Measurements from ENCODE around the gene STAC3.

STAC3 gene

DNA sequence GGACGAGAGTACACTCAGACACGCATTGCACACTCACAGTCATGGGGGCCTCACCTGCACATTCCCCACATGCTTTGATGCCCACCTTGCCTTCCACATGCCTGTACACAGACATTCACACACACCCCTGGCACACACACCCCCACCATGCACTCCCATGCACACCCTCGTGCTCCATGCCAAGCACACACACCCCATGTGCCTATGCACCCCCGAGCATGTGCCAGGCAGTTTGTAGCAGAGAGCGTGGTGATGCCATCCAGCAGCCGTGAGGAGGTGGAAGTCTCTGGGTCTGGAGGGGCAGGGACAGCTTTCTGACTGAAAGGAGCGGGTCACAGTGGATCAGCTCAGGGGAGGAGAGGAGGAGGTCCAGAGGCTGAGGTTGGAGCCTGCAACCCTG lies 45.1 kb downstream of the STAC3 start:
- no peak overlapping the region for H3K4me3 ChIP-seq (ENCODE audit: low read length)
- TF ChIP-seq, protein P1, sequence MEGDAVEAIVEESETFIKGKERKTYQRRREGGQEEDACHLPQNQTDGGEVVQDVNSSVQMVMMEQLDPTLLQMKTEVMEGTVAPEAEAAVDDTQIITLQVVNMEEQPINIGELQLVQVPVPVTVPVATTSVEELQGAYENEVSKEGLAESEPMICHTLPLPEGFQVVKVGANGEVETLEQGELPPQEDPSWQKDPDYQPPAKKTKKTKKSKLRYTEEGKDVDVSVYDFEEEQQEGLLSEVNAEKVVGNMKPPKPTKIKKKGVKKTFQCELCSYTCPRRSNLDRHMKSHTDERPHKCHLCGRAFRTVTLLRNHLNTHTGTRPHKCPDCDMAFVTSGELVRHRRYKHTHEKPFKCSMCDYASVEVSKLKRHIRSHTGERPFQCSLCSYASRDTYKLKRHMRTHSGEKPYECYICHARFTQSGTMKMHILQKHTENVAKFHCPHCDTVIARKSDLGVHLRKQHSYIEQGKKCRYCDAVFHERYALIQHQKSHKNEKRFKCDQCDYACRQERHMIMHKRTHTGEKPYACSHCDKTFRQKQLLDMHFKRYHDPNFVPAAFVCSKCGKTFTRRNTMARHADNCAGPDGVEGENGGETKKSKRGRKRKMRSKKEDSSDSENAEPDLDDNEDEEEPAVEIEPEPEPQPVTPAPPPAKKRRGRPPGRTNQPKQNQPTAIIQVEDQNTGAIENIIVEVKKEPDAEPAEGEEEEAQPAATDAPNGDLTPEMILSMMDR (conservative IDR thresholded peaks at IDR 0.05; ENCODE audit: low read length), result no peak
- no peak for DNase-seq (ENCODE audit: low read depth)

DNA sequence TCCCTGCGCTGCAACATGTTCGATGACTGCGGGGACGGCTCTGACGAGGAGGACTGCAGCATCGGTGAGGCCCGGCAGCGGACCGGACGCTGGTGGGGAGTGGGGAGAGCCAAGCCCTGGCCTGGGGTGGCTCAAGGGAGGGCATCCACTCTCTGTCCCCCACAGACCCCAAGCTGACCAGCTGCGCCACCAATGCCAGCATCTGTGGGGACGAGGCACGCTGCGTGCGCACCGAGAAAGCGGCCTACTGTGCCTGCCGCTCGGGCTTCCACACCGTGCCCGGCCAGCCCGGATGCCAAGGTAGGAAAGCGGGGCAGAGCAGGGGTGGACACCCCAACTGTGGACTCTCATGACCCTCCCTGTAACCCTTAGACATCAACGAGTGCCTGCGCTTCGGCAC lies 45.8 kb downstream of the STAC3 start:
- TF ChIP-seq, protein P1 (conservative IDR thresholded peaks at IDR 0.05; ENCODE audit: low read length), result no peak
- no peak overlapping the region for H3K4me3 ChIP-seq (ENCODE audit: low read length)
- DNase-seq (ENCODE audit: low read depth), result no peak

DNA sequence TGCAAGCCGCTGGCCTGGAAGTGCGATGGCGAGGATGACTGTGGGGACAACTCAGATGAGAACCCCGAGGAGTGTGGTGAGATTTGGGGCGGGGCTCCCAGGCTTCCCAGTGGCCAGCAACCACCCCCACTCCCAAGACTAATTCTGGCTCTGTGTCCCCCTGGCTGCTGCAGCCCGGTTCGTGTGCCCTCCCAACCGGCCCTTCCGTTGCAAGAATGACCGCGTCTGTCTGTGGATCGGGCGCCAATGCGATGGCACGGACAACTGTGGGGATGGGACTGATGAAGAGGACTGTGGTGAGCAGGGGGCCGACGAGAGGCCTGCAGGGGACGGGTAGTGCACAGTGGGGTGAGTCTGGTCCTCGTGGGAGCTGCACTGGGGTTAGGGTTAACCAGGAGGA lies 46.5 kb downstream of the STAC3 start:
- no peak overlapping the region for H3K4me3 ChIP-seq (ENCODE audit: low read length)
- no peak for DNase-seq (ENCODE audit: low read depth)
- TF ChIP-seq, protein P1 (conservative IDR thresholded peaks at IDR 0.05; ENCODE audit: low read length), result no peak

DNA sequence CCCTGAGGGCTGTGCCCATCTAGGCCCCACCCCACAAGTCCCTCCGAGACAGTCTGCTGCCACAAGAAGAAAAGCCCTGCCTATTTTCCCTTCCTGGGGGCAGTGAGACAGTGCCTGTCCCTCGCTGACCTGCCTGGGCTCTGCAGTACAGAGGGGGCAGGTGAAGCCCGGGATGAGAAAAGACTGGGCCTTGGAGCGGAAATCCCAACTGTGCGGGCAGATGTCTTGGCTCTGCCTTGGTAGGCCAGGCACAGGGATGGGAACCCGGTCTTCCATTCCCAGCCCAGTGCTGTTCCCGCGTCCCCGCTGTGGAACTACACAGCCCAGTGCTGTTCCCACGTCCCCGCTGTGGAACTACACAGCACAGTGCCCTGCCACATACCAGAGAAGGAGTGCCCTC lies 47.2 kb downstream of the STAC3 start:
- no peak for DNase-seq (ENCODE audit: low read depth)
- no peak overlapping the region for H3K4me3 ChIP-seq (ENCODE audit: low read length)
- TF ChIP-seq, protein P1 (conservative IDR thresholded peaks at IDR 0.05; ENCODE audit: low read length), result no peak

DNA sequence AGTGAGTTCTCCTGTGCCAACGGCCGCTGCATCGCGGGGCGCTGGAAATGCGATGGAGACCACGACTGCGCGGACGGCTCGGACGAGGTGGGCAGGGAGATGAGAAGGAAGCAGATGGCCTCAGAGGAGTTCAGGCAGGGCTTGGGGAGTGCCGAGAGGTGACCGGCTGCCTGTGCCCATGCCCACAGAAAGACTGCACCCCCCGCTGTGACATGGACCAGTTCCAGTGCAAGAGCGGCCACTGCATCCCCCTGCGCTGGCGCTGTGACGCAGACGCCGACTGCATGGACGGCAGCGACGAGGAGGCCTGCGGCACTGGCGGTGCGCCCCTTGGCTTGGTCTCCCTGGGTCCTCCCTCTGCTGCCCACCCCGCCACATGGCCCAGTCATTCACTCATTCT lies 47.8 kb downstream of the STAC3 start:
- DNase-seq (ENCODE audit: low read depth), result no peak
- TF ChIP-seq, protein P1 (conservative IDR thresholded peaks at IDR 0.05; ENCODE audit: low read length), result no peak
- H3K4me3 ChIP-seq (ENCODE audit: low read length), result no peak overlapping the region

DNA sequence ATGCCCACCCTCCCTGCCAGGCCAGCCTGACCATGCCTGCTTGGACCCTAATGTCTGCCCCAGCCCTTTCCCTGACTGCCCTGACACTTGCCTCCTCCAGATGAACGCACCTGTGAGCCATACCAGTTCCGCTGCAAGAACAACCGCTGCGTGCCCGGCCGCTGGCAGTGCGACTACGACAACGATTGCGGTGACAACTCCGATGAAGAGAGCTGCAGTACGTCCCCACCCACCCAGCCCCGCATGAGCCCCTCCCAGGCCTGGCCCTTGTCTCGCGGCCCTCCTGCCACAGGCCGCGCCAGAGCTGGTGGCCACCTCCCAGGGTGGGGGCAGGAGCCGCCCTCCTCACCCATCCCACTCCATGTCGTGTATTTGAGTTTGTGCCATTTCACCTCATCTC lies 48.7 kb downstream of the STAC3 start:
- DNase-seq (ENCODE audit: low read depth), result no peak
- no peak overlapping the region for H3K4me3 ChIP-seq (ENCODE audit: low read length)
- TF ChIP-seq, protein P1 (conservative IDR thresholded peaks at IDR 0.05; ENCODE audit: low read length), result no peak

DNA sequence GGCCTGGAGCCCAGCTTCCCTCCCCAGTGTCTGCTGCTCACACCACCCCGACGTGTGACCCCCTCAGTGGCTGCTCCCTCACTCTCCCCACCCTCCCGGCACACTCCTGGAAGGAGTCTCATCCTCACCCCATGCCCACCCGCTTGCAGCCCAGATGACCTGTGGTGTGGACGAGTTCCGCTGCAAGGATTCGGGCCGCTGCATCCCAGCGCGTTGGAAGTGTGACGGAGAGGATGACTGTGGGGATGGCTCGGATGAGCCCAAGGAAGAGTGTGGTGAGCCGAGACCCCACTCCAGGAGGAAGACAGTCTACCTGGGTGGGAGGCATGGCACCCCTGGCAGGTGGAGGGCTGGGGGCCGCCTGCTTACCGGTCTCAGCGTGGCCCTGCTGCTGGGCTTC lies 49.4 kb downstream of the STAC3 start:
- TF ChIP-seq, protein P1 (conservative IDR thresholded peaks at IDR 0.05; ENCODE audit: low read length), result no peak
- H3K4me3 ChIP-seq (ENCODE audit: low read length), result no peak overlapping the region
- DNase-seq (ENCODE audit: low read depth), result no peak

Data from AG10803 (cell line).